ENCODE results near the gene FAM210A. TPM values are rescaled to one million over a fixed set of nuclear protein-coding genes. Genes with fewer than 3 reads are reported as not detected.

FAM210A gene
- total RNA-seq, 1 donor from 2014 or later, result 18.1 TPM

- no peak for DNase-seq
Measured at GRCh38 chr18:13621446-13621849, 104.9 kb downstream of the FAM210A start.

- DNase-seq, result no peak
Measured at GRCh38 chr18:13620818-13621445, 105.4 kb downstream of the FAM210A start.

GRCh38 chr18:13620206-13620672, 106.1 kb downstream of the FAM210A start:
- DNase-seq, result no peak

- no peak for DNase-seq
Measured at GRCh38 chr18:13619505-13620205, 106.7 kb downstream of the FAM210A start.

GRCh38 chr18:13618760-13619438, 107.5 kb downstream of the FAM210A start:
- DNase-seq, result no peak

- DNase-seq, result no peak
Measured at GRCh38 chr18:13617826-13618515, 108.4 kb downstream of the FAM210A start.

- no peak for DNase-seq
Measured at GRCh38 chr18:13616525-13617035, 109.8 kb downstream of the FAM210A start.

GRCh38 chr18:13616041-13616440, 110.3 kb downstream of the FAM210A start:
- DNase-seq, result no peak

- DNase-seq, result no peak
Measured at GRCh38 chr18:13615432-13615861, 110.9 kb downstream of the FAM210A start.

- no peak for DNase-seq
Measured at GRCh38 chr18:13614641-13615288, 111.6 kb downstream of the FAM210A start.

- DNase-seq, result no peak
Measured at GRCh38 chr18:13613591-13614501, 112.5 kb downstream of the FAM210A start.

Small RNAs within 50 kb of the gene (small RNA-seq; reads per million reads assigned to genes)
- gene AP001525.1 (ENCODE audit: low replicate concordance) (not detected), gene RN7SL362P (ENCODE audit: low replicate concordance) (not detected)

Other genes with a start within 250 kb of the FAM210A start
- gene RNMT, start 115 bp upstream of the FAM210A start, total RNA-seq, result 34.9 TPM
- gene MC5R, start 97.6 kb upstream of the FAM210A start, total RNA-seq, result not detected
- not detected for gene MC2R, start 189.0 kb upstream of the FAM210A start, total RNA-seq